Medulla oblongata (tissue), 1 donor: Measurements from ENCODE around the gene DEFB114.
"Not testable (repeated sequence)": the region's sequence is repeated elsewhere in the genome, so short reads cannot be mapped to it uniquely, and the experiment has no call there.

Experiments
- DNase-seq: peaks from one replicate; pipeline ENCODE4 v3.0.0-alpha.2; 2015; ENCODE audit errors: extremely low spot score

The DEFB114 gene, protein sequence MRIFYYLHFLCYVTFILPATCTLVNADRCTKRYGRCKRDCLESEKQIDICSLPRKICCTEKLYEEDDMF

DNA sequence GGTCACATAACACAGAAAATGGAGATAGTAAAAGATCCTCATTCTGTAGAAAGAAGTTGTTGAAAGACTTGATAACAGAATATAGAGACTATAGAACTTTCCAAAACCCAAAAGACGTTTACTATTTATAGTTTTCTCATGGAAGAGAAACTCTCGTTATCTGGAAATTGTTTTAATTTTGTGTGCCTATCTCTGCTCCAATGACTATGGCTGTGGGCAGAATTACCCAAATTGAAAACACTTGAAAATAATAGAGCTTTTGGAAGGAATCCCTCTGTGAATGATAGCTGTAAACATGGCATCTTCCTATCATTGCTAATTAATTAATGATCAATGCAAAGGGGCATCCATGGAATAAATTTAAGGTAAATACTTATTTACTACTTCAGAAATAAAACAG is at the start of gene DEFB114:
DEFB114 (minus strand) TSS at position 101 of the 400 bp plus-strand sequence; CDS start at position 42, 59 bp downstream.
- DNase-seq: no peak

DNA sequence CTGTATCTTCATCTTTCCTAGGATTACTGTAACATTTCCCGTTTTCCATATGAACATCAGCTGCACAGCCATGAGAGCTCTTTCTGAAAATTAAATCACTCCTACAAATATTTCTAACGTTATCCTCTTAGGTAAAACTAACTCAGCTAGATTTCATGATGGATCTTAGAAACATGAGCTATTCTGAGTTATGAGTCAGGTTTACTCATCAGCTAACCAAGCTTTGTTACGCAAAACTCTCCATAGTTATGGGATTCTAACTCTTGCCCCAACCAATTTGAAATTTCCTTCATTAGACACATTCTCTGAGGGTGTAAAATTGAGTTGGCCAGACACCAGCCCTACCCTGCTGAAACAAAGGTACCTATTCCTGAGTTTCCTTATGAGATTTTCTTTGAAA is 43.9 kb upstream of the DEFB114 start:
- DNase-seq: no peak

DNA sequence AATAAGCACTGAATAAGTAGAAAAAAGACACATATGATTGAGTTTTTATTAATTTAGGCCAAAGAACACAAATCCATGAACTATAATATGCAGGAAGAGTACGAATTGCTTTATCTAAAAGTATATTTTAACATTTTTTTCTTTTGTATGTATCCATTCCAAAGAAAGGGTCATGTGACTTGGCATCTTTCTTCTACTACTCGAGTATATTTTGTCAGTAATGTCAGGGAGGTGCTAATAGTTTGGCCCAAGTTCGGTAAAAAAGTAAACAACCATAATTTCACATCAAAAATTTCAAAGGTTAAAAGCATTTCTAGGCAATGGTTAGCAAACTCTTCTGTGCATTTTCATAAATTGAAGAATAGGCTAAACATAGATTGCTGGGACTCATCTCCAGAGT is 39.2 kb upstream of the DEFB114 start:
- DNase-seq: no peak

DNA sequence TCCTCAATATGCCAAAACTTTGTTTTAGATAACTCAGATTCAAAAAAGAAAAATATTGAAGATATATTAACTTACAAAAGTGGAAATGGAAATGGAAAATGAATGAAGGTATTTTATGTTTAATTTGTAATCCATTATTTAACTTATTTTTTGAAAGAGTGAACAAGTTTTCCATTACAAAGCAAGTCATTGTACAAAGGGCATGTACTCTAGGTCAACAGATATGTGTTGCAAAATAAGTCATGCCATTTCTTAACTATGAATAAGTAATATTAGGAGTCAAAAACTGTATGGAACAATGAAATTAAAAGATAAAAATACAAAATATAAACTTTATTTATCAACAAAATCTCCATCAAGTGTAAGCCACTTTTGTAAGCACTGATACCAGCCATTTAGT is 31.3 kb upstream of the DEFB114 start:
- DNase-seq: no peak

DNA sequence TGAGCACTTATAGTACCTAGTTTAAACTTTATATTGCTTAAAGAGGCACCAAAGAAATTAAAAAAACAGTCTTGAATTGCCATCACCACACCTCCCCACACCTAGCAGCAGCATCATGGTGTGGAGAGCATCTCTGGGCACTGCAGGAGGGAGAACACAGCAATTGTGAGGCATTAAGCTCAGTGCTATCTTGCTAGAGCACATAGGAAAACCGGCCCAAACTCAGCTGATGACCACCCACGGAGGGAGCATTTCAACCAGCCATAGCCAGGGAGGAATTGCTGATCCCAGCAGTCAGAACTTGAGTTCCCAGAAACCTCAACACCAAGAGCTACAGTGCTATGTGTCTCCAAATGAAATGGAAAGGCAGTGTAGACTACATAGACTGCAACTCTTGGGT is 24.9 kb upstream of the DEFB114 start:
- no peak for DNase-seq

DNA sequence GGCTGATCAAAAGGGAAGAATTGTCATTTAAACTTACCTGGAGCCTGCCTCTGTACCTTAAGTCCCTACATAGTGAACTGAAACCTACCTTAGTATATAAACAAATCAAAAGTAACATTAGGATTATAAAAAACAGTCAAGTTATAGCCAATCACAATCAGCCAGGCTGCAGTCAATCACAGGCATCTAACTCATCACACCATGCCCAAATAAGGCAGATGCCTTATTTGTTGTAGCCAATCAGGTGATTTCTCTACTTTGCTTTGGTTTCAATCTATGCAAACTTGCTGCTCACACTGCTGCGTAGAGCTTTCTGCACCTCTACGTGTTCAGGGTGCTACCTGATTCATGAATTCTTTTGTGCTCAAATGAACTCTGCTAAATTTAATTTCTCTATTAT is 23.8 kb upstream of the DEFB114 start:
- no peak for DNase-seq

DNA sequence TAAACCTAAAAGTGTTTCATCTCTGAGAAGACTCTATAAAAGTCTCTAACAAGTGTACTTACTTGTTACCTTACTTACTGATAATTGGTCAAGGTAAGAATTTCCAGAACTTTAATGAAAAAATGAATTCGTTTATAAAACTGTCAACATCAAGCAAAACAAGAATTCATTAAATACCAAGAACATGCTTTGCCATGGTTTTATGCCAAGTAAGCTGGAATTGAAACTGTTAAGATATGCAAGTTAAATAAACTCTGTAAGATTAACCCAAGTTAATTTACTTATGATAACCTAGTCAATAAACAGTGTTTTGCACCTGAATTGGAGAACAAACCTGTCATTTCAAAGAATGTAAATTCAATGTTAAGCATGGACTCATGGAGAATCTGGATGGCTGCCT is 22.6 kb upstream of the DEFB114 start:
- DNase-seq: no peak

DNA sequence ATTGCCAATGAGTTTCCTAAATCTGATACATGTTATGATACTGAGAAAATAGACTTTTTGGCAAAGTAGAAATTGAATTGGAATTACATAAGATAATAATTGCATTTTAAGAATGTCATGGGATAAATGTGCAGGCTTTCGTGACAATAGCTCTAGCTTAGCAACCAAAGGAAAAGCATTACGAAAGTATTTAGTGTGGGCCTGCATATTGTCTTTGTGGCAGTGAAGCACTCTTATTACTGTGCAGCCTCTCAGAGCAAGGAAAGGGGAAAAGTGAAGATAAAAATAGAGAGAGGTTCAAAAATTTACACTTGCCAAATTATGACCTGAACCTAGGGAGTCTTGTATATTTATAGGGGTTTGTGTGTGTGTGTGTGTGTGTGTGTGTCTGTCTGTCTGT is 18.1 kb upstream of the DEFB114 start:
- no peak for DNase-seq

DNA sequence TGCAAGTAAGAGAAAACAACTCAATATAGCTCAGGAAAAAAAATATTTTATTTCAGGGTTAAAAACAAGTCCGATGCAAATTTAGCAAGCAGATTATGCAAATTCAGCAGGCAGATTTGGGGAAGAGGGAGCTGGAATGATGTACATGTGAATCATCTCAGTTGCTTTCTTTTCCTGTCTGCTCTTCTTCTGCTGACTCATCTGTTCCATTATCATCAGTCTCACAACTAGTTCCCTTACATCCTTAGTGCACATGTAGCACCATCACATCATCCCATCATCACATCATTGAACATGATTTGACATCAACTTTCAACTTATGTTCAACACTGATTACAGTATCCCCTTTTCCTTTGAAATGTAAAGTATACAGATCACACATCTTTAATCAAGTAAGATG is 16.9 kb upstream of the DEFB114 start:
- no peak for DNase-seq

DNA sequence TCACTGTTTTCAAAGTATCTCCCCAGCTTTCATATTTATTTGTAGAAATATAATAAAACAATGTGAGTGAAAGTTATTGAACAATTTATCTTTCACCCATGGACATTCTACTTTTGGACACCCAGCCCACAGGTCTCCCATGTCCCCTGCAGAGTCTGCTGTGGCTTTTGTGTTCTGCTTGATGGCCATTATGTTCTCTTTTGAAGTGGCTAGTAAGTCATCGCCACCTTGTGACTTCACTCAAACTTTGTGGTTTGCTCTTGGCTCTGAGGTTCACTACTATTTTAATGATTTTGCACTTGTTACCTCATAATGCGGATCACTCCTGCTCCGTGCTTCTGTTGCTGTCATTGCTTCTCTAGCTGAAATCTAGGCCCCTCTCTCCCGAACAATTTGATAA is 15.6 kb upstream of the DEFB114 start:
- DNase-seq: no peak

DNA sequence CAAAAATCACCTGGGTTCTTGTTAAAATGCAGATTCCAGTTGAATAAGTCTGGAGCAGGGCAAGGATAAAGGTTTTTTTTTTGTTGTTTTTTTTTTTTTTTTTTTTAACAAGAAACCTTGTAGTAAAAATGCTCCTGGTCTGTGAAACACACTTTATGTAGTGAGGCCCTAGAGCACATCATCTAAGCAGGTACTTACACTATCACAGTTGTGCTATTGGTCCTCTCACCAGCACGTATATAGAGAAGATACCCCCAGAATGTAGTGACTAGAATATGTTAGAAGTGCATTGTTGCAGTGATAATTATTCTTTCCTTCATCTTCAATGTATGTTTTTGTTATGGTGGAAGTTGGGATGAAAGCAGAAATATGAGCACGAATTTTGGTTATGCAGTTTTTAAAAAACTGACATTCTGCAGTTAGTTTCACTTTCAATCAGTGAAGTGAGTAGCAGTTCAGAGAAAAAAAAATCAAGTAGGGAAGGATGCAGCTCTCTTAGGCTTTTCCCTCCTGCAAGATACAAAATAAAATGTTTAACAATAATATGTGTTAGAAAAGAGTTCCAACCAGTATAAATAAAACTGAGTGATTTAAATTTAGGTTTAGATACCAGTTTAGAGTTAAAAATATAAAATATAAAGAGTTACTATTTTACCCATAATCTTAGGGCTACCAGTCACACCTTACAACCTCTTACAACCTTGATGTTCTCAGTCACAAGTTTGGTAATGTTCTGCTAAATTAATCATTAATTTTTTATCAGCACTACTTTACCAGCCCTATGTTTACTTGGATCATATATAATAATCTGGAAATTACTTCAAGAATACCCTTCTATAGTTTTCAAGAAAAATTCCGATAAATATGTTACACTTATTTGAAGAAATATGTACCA is 14.6 kb upstream of the DEFB114 start:
- no peak for DNase-seq

DNA sequence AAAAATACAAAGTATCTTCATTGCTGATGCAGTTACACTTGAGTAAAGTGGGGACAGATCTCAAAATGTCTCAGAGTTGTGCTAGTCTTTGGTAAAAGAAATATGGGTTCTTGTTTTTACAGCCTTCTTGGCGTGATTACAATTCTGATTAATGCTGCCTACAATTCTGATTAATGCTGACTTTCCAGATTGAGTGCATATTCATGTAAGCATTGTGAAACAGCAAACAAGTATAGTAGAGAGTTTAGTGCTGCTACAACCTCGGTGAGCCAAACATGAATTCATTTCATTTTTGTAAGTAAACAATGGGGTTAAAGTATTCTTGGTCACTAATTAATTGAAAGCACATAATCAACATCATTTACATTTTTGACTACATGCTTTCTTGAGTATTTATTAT is 5.6 kb upstream of the DEFB114 start, which contains the start of gene DEFB113:
DEFB113 (minus strand) TSS at position 21 of the 400 bp plus-strand sequence; CDS start at position 21, 0 bp downstream.
- DNase-seq: no peak

DNA sequence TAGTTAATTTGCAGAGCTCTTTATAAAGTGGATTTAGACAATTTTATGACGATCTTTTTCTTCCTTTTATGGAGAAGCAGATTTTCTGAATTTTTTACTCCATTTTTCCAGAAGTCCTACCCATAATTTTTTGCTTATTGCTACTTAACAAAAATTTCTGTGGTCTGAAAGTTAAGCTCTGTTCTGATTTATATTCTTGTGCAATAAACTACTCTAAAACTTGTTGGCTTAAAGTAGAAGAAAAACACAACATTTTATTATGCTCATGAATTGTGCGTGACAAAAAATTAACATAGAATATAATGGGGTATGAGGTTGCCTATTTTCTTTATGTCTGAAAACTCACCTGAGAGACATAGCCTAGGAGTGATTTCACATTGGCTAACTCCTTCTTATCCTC is 2.9 kb upstream of the DEFB114 start:
- DNase-seq: no peak

DNA sequence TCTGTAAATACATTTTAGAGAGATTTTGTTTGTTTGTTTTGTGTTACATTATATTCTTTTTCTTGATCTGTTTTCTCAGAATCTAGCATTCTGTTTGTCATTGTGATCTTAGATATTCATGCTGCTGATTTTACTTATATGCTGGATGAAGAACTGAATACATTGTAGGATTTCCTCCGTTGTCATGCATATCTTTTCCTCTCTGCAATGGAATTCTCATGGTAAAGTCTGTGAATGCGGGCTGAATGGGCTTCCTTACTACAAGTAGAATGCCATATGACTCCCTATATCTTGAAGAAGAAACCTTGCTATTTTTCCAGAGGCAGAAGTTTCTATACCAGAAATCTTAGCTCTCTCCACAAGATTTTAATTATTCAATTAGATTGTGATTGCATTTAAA is 2.4 kb upstream of the DEFB114 start:
- DNase-seq: no peak

DNA sequence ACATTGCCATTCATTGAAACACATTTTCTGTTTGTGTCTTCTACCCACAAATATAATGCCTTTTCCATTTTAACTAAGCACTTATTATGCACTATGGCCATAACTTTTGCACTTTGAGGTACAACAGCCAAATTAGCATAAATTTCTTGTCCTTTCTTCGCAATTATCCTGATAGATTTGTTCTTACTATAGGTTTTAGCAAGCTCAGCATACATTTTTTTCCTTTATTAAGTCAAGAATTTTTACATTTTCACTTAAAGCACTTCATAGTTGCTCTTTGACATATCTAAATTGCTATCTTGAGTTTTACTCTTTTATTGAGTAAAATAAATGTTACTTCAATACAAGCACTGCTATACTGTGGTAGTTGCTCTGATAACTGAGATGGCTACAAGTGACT is 5.8 kb downstream of the DEFB114 start:
- no peak for DNase-seq

DNA sequence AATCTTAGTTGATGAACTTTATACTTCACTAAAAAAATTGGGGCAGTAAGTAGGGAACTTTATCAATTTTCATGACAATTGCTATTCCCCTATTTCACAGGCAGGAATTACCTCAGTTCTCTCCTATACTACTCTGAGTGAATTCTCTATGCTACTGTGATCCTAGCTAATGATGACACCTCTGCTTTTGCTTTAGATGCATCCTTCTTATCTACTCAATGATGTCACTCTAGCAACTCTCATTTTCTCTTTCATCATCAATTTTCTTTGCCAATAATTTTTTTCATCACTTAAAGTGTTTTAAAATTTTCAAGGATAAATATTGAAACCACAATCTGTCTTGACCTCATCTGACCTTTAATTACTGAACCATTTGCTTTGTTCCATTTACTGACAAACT is 8.1 kb downstream of the DEFB114 start:
- DNase-seq: no peak

DNA sequence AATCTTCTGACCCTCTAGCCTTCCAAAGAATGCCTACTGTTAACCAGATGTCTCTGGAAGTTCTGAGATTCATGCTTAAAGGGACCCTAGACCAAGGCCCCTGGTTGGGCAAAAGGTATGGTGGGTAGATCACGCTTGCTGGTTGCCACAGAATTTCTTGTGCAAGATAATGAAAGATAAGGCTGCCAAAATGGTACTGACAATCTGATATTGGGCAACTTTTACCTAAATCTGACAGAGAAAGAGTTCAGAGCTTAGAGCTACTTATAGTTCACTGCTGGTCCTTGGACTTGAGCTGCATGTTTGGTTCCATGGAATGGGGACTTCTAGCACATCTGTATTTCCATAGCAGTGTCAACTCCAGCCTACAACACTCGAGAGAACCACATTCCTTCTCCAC is 12.0 kb downstream of the DEFB114 start:
- no peak for DNase-seq

DNA sequence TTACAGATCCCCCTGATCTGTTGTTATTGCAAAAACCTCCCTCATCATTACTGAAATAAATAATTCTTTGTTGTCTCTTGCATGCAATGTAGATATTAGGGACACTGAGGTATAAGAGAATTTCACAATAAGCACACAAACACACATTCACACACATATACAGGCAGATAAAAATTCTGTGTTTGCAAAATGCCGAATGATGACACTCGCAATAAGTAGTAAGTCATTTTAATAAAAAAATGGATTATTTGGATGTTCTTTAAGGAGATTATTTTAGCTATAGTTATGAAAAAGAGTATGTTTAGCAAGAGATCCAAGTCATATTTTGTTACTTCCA is 13.6 kb downstream of the DEFB114 start:
- no peak for DNase-seq

DNA sequence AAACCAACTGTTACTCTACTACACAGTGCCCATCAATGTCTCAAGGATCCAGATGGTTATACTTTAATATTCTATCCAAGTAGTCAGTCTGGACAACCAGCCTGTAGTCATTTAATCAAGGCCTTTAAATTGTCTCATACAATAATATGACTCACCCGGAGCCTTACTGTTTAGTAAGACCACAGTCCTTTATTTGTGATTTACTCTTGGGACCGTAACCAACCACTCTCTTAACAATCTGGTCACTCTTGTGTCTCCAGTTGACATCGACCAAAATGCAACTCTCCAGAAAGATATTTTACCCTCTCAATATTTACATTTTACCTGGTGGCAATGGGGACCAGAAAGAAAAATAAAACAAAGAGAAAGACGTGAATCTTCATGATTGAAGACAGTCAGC is 14.9 kb downstream of the DEFB114 start:
- no peak for DNase-seq

DNA sequence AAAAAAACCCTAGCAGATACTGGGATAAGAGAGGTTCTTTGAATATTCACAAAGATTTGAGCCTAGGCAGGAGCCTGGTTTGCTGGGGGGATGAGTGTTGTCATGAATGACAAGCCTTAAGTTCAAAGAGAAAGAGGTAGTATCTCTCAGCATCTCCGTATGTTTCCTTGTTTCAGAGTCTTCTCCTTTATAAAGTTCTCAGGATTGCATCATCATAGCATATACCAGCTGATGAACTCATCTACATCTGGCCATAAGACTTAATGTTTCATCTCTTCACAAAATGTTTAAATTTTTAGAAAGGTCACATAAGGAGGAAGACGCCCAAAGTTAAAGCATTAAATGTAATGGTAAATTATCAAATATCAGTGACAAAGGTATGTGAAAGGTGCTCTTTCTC is 17.1 kb downstream of the DEFB114 start:
- DNase-seq: no peak

DNA sequence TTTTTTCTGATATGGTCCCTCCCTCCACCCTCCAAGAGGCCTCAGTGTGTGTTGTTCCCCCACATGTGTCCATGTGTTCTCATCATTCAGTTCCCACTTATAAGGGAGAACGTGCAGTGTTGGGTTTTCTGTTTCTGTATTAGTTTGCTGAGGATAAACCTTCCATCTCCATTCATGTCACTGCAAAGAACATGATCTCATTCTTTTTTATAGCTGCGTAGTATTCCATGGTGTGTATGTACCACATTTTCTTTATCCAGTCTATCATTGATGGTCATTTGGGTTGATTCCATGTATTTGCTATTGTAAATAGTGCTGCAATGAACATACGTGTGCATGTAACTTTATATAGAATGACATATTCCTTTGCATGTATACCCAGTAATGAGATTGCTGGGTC is 19.9 kb downstream of the DEFB114 start:
- not testable (repeated sequence) for DNase-seq

DNA sequence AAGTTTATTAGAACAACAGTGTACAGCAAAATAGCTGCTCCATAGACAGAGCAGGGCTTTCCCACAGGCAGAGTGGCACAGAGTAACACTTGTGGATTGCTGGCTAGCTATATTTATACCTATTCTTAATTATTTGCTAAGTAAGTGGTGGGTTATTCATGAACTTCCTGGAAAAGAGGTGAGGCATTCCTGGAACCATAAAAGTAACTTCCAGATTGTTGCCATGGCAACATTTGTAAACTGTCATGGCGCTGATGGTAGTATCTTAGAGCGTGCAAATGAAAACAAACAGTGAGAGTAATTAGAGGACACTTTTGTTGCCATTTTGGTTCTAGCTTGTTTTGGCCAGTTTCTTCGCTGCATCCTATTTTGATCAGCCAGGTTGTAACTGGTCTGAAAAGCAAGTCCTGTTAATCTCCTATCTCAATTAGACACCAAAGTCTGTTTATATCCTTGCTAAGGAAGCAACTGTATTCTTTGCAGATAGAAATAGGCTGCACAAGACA is 23.9 kb downstream of the DEFB114 start:
- no peak for DNase-seq

DNA sequence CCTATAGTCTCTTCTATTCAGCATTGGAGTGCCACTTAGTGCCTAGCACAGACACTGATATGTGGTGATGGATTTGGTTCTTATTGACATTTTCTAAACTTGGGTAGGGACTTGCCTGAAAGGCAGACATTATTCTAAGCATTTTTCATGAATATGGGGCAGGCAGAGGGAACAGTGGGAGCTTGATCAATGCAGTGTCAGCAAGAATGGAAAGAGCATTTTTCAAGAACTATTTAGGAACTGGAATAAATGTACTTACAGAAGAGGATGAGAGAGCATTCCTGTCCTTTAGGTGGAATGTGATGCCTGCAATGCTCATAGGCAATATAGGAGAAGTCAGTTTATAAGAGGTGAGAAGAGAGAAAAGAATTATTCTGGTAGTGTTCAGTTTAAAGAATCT is 26.2 kb downstream of the DEFB114 start:
- DNase-seq: no peak

DNA sequence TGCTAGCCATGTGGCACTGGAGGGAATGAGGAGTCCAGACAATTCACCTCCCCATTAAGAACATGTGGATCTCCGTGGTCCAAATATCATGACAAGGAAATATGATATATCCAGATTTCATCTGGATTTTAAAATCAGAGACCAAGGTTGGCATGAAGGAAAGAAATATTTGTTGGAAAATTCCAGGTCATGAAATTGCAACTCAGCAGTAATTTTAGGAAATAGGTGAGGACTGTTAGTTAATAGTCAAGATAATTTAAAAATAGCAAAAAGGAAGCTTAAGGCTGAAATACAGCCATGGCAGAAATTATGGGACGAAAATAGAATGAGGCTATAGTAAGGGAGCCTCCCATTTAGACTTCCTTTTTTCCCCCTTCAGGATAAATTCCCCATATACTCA is 26.9 kb downstream of the DEFB114 start:
- DNase-seq: no peak
